Activated CD4-positive, alpha-beta memory T cell treated with anti-CD3 and anti-CD28 coated beads for 36 hours (primary cell): ENCODE data around the gene ICAM5. TPM values are rescaled to one million over a fixed set of nuclear protein-coding genes. Genes with fewer than 3 reads are reported as not detected.
A peak's percentile ranks its signal among the peaks of the same experiment; 100 is the strongest.

ENCODE experiments used
- CTCF ChIA-PET: fragments of 350-600 bp; sonication (Branson Sonifier 250); formaldehyde crosslinking; loops from one replicate; lab custom pipeline; 2021; ENCODE audit warnings: antibody characterized with exemption, inconsistent platforms; lab: Charles Lee
- POLR2A ChIA-PET: fragments of 350-600 bp; sonication (Branson Sonifier 250); formaldehyde crosslinking; loops from one replicate; lab custom pipeline; 2021; ENCODE audit warnings: antibody characterized with exemption; lab: Charles Lee
- DNase-seq: peaks from one replicate; pipeline ENCODE4 v3.0.0-alpha.2; 2020
- H3K27ac Mint-ChIP-seq: one replicate; pipeline ENCODE4 v1.8.0; 2021; ENCODE audit warnings: mixed read lengths
- H3K27me3 Mint-ChIP-seq: one replicate; pipeline ENCODE4 v1.8.0; 2021; ENCODE audit warnings: mixed read lengths
- H3K36me3 Mint-ChIP-seq: one replicate; pipeline ENCODE4 v1.8.0; 2021; ENCODE audit warnings: mixed read lengths
- H3K4me1 Mint-ChIP-seq: one replicate; pipeline ENCODE4 v1.8.0; 2021; ENCODE audit warnings: low read depth, mixed read lengths
- H3K4me3 Mint-ChIP-seq: one replicate; pipeline ENCODE4 v1.8.0; 2021; ENCODE audit warnings: mild to moderate bottlenecking, mixed read lengths
- H3K9me3 Mint-ChIP-seq: one replicate; pipeline ENCODE4 v1.8.0; 2021; ENCODE audit warnings: mixed read lengths
- intact Hi-C: fragments of 100-400 bp; cut with micrococcal nuclease; formaldehyde crosslinking; loops from one replicate; pipeline ENCODE4 v1.15.1; 2023
- total RNA-seq, 2 experiments: library from RNA; stranded (reverse); gene quantifications; one replicate each; pipeline ENCODE4 v1.2.3, GENCODE V29; 2021

The ICAM5 gene
- total RNA-seq, 2 experiments from 2014 or later = 1.1 to 1.3 TPM

- Mint-ChIP-seq H3K27ac (no peak within 1 kb of the TSS), H3K36me3 (no peaks in the 10 kb centered on the region), H3K9me3 (no peaks in the 10 kb centered on the region), H3K27me3 (no peaks in the 10 kb centered on the region), H3K4me1 (peaks cover 3% of the 10 kb centered on the region), H3K4me3 (no peak within 1 kb of the TSS)
- no peak for DNase-seq
- ChIA-PET CTCF (interaction anchor here (1.1 kb wide), 1 partner anchor 50 kb away, joined by 3 read pairs; no protein-coding TSS in a partner anchor), POLR2A (no interaction called here)
- intact Hi-C loops = no loop called here
Observed at GRCh38 chr19:10309423-10309822, 19.7 kb downstream of the ICAM5 start, which contains the start of gene ZGLP1. ZGLP1 (minus strand) TSS chr19:10309815.

GRCh38 chr19:10315335-10316214 lies 25.8 kb downstream of the ICAM5 start, which contains the start of gene FDX2:
FDX2 (minus strand) TSS chr19:10316015; CDS start chr19:10315996, 19 bp downstream.
- peak within 1 kb of the TSS; percentile 79 for H3K27ac Mint-ChIP-seq
- POLR2A ChIA-PET = no interaction called here
- peak; percentile 94 for DNase-seq
- no peaks in the 10 kb centered on the region for H3K27me3 Mint-ChIP-seq
- CTCF ChIA-PET = interaction anchor here (1.0 kb wide), 2 partner anchors 46 to 73 kb away, joined by 3 read pairs; no protein-coding TSS in a partner anchor
- H3K4me3 Mint-ChIP-seq = peak within 1 kb of the TSS; percentile 82
- H3K9me3 Mint-ChIP-seq = no peaks in the 10 kb centered on the region
- intact Hi-C loops = loop anchor here (2.0 kb wide), 1 partner anchor 17 kb away; the partner anchor contains the start of gene RAVER1
- peaks cover 16% of the 10 kb centered on the region for H3K36me3 Mint-ChIP-seq
- H3K4me1 Mint-ChIP-seq = peaks cover 17% of the 10 kb centered on the region

- ChIA-PET POLR2A (interaction anchor here (0.5 to 1.2 kb wide), 2 partner anchors 17 to 890 kb away, joined by 4 read pairs; partner anchors contain the start of gene RAVER1), CTCF (interaction anchor here (1.8 kb wide), 1 partner anchor 56 kb away, joined by 4 read pairs; no protein-coding TSS in a partner anchor)
- intact Hi-C loops = loop anchor here (2.0 kb wide), 1 partner anchor 16 kb away; the partner anchor contains the start of gene RAVER1
- H3K27ac Mint-ChIP-seq = peak overlapping the region; percentile 79
- H3K36me3 Mint-ChIP-seq = peaks cover 16% of the 10 kb centered on the region
- DNase-seq = no peak
- no peaks in the 10 kb centered on the region for H3K9me3 Mint-ChIP-seq
- peaks cover 17% of the 10 kb centered on the region for H3K4me1 Mint-ChIP-seq
- peak overlapping the region; percentile 82 for H3K4me3 Mint-ChIP-seq
- no peaks in the 10 kb centered on the region for H3K27me3 Mint-ChIP-seq
Observed at GRCh38 chr19:10316229-10317044, 26.7 kb downstream of the ICAM5 start.

- H3K27ac Mint-ChIP-seq = peak overlapping the region; percentile 33
- H3K27me3 Mint-ChIP-seq = no peaks in the 10 kb centered on the region
- CTCF ChIA-PET = interaction anchor here (0.7 to 1.8 kb wide), 2 partner anchors 57 to 92 kb away, joined by 3 to 4 read pairs; no protein-coding TSS in a partner anchor
- no peaks in the 10 kb centered on the region for H3K9me3 Mint-ChIP-seq
- intact Hi-C loops = loop anchor here (2.0 kb wide), 1 partner anchor 16 kb away; the partner anchor contains the start of gene RAVER1
- DNase-seq = no peak
- peaks cover 20% of the 10 kb centered on the region for H3K36me3 Mint-ChIP-seq
- H3K4me3 Mint-ChIP-seq = no peak overlapping the region
- POLR2A ChIA-PET = interaction anchor here (0.5 to 1.2 kb wide), 2 partner anchors 16 to 889 kb away, joined by 4 read pairs; partner anchors contain the start of gene RAVER1
- H3K4me1 Mint-ChIP-seq = peaks cover 17% of the 10 kb centered on the region
Observed at GRCh38 chr19:10317045-10317856, 27.5 kb downstream of the ICAM5 start.

- H3K4me1 Mint-ChIP-seq = peaks cover 17% of the 10 kb centered on the region
- intact Hi-C loops = loop anchor here (2.0 kb wide), 1 partner anchor 15 kb away; the partner anchor contains the start of gene RAVER1
- H3K4me3 Mint-ChIP-seq = no peak overlapping the region
- no peak for DNase-seq
- ChIA-PET POLR2A (no interaction called here), CTCF (interaction anchor here (0.7 to 1.8 kb wide), 3 partner anchors 31 to 92 kb away, joined by 3 to 4 read pairs (median 3); partner anchors contain the start of gene ICAM4)
- H3K27me3 Mint-ChIP-seq = no peaks in the 10 kb centered on the region
- peaks cover 20% of the 10 kb centered on the region for H3K36me3 Mint-ChIP-seq
- H3K9me3 Mint-ChIP-seq = no peaks in the 10 kb centered on the region
- no peak overlapping the region for H3K27ac Mint-ChIP-seq
Observed at GRCh38 chr19:10317857-10318462, 28.2 kb downstream of the ICAM5 start.

- Mint-ChIP-seq H3K36me3 (peaks cover 23% of the 10 kb centered on the region), H3K27ac (no peak overlapping the region), H3K4me3 (no peak overlapping the region), H3K4me1 (peaks cover 17% of the 10 kb centered on the region), H3K9me3 (no peaks in the 10 kb centered on the region), H3K27me3 (no peaks in the 10 kb centered on the region)
- intact Hi-C loops = no loop called here
- CTCF ChIA-PET = interaction anchor here (0.6 to 1.1 kb wide), 2 partner anchors 29 to 32 kb away, joined by 3 read pairs; partner anchors contain the start of genes ICAM4 and ICAM5
- POLR2A ChIA-PET = no interaction called here
- no peak for DNase-seq
Observed at GRCh38 chr19:10318807-10319682, 29.3 kb downstream of the ICAM5 start.

GRCh38 chr19:10320602-10321416 lies 31.1 kb downstream of the ICAM5 start:
- Mint-ChIP-seq H3K4me1 (peaks cover 6% of the 10 kb centered on the region), H3K27ac (no peak overlapping the region), H3K27me3 (no peaks in the 10 kb centered on the region), H3K4me3 (no peak overlapping the region), H3K9me3 (no peaks in the 10 kb centered on the region), H3K36me3 (peaks cover 25% of the 10 kb centered on the region)
- POLR2A ChIA-PET = interaction anchor here (0.7 kb wide), 1 partner anchor 53 kb away, joined by 4 read pairs; no protein-coding TSS in a partner anchor
- CTCF ChIA-PET = interaction anchor here (1.6 kb wide), 1 partner anchor 62 kb away, joined by 4 read pairs; no protein-coding TSS in a partner anchor
- intact Hi-C loops = no loop called here
- DNase-seq = no peak

- Mint-ChIP-seq H3K4me3 (no peak overlapping the region), H3K36me3 (peaks cover 21% of the 10 kb centered on the region), H3K27me3 (no peaks in the 10 kb centered on the region), H3K27ac (no peak overlapping the region), H3K9me3 (no peaks in the 10 kb centered on the region), H3K4me1 (peaks cover under 1% of the 10 kb centered on the region)
- POLR2A ChIA-PET = no interaction called here
- intact Hi-C loops = no loop called here
- CTCF ChIA-PET = interaction anchor here (1.6 kb wide), 1 partner anchor 62 kb away, joined by 4 read pairs; no protein-coding TSS in a partner anchor
- no peak for DNase-seq
Observed at GRCh38 chr19:10321417-10321797, 31.7 kb downstream of the ICAM5 start.
